Measurements from ENCODE around the gene OTUD7B. TPM values are rescaled to one million over a fixed set of nuclear protein-coding genes. Genes with fewer than 3 reads are reported as not detected.

OTUD7B gene
- total RNA-seq, 2 donors from 2014 or later: 5.9 to 10.5 TPM

Other genes starting within 250 kb of the OTUD7B start
- gene FCGR1A, start 228.0 kb downstream of the OTUD7B start, total RNA-seq: under 1 TPM in 1 of 2 donors, not detected in 1; 0.30 TPM
- 1 to 10 TPM; 5.3 to 7.2 TPM for gene BOLA1, start 111.2 kb downstream of the OTUD7B start, total RNA-seq
- gene SV2A, start 92.9 kb downstream of the OTUD7B start, total RNA-seq: 1 to 10 TPM; 4.6 to 4.7 TPM
- 10 to 100 TPM; 47.2 to 53.2 TPM for gene SF3B4, start 82.9 kb downstream of the OTUD7B start, total RNA-seq
- under 1 TPM; 0.35 to 0.73 TPM for gene MTMR11, start 73.8 kb downstream of the OTUD7B start, total RNA-seq
- 10 to 100 TPM; 17.5 to 18.4 TPM for gene VPS45, start 57.0 kb upstream of the OTUD7B start, total RNA-seq
- 100 to 1,000 TPM in 1 of 2 donors, 10 to 100 TPM in 1; 71.4 to 124 TPM for gene PLEKHO1, start 139.2 kb upstream of the OTUD7B start, total RNA-seq
- 10 to 100 TPM; 45.4 to 50.2 TPM for gene ANP32E, start 225.4 kb upstream of the OTUD7B start, total RNA-seq
- gene CA14, start 247.0 kb upstream of the OTUD7B start, total RNA-seq: not detected